Breast epithelium (tissue), 4 donors: ENCODE results near the gene HIGD2A. TPM values are rescaled to one million over a fixed set of nuclear protein-coding genes. Genes with fewer than 3 reads are reported as not detected.

Experiments used
- DNase-seq, 2 donors: peaks; one replicate each; pipeline ENCODE4 v3.0.0-alpha.2; 2019; ENCODE audit warnings: low spot score in 2 of 2
- H3K27ac ChIP-seq, 2 donors: fragments of 200-600 bp; sonication (generic) in 1 of 2; one replicate each; pipeline ENCODE4 v1.5.1; 2016 to 2019; ENCODE audit warnings: mild to moderate bottlenecking in 1 of 2
- H3K27me3 ChIP-seq, 2 donors: fragments of 200-600 bp; sonication (generic) in 1 of 2; one replicate each; pipeline versions ENCODE4 v1.5.1 to v1.6.0; 2017 to 2019; ENCODE audit warnings: control low read depth in 1 of 2, mild to moderate bottlenecking in 1 of 2
- H3K36me3 ChIP-seq: fragments of 200-600 bp; one replicate; pipeline ENCODE4 v1.5.1; 2019
- H3K4me1 ChIP-seq, 2 donors: fragments of 200-600 bp; sonication (generic); one replicate each; pipeline ENCODE4 v1.5.1; 2016 to 2019; ENCODE audit warnings: control low read depth in 1 of 2
- H3K4me3 ChIP-seq, 3 donors: fragments of 200-600 bp; sonication (generic); 1 replicate in 2 of 3; 2 replicates in 1 of 3; pipeline ENCODE4 v1.5.1; 2016 to 2019; ENCODE audit warnings: mild to moderate bottlenecking in 3 of 3, moderate library complexity in 2 of 3
- H3K9me3 ChIP-seq, 2 donors: fragments of 200-600 bp; sonication (generic) in 1 of 2; one replicate each; pipeline ENCODE4 v1.5.1; 2016 to 2019; ENCODE audit warnings: control low read depth in 1 of 2
- POLR2A ChIP-seq: fragments of 450-650 bp; IDR thresholded peaks from one replicate; pipeline ENCODE4 v1.6.1; 2016; ENCODE audit warnings: antibody characterized with exemption, mild to moderate bottlenecking, moderate library complexity
- POLR2AphosphoS5 ChIP-seq, 3 donors: sonication (generic); formaldehyde crosslinking; IDR thresholded peaks; one replicate each; pipeline ENCODE4 v1.6.1; 2017; ENCODE audit warnings: antibody characterized with exemption in 3 of 3
- intact Hi-C: fragments of 100-400 bp; cut with DNase I; formaldehyde crosslinking; loops from one replicate; pipeline ENCODE4 v1.15.1; 2023; ENCODE audit warnings: low total_unique reads
- total RNA-seq, 3 donors: library from RNA; depleted of rRNA; stranded (reverse); fragments of >200 nt; gene quantifications; one replicate each; pipeline ENCODE4 v1.1.0, GENCODE V29; 2016
- TF ChIP-seq, protein P1 (sequence below), 3 donors: fragments of 450-650 bp; IDR thresholded peaks; one replicate each; pipeline ENCODE4 v1.5.1; 2016 to 2017; ENCODE audit warnings: antibody characterized with exemption in 3 of 3, mild to moderate bottlenecking in 3 of 3, moderate library complexity in 3 of 3

Gene HIGD2A
- total RNA-seq, 3 donors from 2014 or later = 68.5 to 134 (median 80.2) TPM

DNA sequence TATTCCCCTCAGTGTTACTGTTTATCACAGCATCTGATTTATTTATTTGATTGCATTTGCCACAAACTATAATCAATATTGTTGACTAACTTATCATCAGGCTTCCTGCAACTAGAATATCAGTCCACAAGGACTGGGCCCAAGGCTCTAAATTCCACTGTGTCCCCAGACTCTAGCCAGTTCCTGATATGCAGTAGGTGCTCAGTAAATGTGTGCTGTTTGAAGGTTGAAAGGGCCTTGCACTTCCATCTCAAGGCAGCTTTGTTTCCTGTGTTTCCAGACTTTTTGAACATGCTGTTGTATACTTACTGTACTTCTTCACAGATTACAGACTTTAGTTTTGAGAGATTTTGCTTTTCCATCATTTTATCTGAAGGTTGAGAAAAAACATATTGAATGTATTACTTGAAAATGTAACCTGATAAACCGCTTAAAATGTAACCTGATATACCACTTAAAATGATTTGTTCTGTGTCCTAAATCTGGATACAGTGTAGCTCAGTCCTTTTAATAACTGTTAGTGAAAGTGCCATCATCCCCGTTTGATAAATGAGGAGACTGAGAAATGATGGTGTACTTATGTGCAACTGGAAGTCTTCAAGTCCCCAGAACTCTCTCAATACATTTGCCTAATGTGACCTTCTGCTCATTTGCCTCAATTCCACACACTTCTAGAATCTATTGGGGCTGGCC, 45.6 kb upstream of the HIGD2A start:
- Histone ChIP-seq H3K27ac (no peak overlapping the region), H3K36me3 (no peaks in the 10 kb centered on the region), H3K27me3 (no peaks in the 10 kb centered on the region), H3K9me3 (no peaks in the 10 kb centered on the region), H3K4me3 (no peak overlapping the region), H3K4me1 (no peaks in the 10 kb centered on the region)
- intact Hi-C loops = no loop called here
- TF ChIP-seq POLR2AphosphoS5 (IDR thresholded peaks at IDR 0.05) (no peak), POLR2A (no peak)
- TF ChIP-seq, protein P1, sequence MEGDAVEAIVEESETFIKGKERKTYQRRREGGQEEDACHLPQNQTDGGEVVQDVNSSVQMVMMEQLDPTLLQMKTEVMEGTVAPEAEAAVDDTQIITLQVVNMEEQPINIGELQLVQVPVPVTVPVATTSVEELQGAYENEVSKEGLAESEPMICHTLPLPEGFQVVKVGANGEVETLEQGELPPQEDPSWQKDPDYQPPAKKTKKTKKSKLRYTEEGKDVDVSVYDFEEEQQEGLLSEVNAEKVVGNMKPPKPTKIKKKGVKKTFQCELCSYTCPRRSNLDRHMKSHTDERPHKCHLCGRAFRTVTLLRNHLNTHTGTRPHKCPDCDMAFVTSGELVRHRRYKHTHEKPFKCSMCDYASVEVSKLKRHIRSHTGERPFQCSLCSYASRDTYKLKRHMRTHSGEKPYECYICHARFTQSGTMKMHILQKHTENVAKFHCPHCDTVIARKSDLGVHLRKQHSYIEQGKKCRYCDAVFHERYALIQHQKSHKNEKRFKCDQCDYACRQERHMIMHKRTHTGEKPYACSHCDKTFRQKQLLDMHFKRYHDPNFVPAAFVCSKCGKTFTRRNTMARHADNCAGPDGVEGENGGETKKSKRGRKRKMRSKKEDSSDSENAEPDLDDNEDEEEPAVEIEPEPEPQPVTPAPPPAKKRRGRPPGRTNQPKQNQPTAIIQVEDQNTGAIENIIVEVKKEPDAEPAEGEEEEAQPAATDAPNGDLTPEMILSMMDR (IDR thresholded peaks at IDR 0.05) = no peak
- no peak for DNase-seq

DNA sequence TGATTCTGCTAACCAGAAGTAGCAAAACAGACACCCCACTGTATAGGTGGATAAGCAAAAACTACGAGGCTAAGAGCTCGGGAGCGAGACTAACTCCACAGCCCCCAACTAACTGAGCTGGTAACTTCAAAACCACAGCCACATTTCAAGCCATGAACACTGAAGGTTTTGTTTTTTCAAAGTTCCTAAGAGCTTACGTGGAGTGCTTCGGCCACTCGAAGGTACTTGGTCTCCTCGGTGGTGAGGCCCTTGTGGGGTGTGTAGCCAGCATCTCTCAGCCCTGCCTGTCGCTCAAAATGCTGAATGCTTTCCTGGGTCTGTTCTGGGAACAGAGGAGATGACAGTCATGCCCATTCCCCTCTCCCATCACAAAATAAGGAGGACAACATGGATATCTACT, 38.1 kb upstream of the HIGD2A start:
- Histone ChIP-seq H3K27ac (no peak overlapping the region), H3K9me3 (no peaks in the 10 kb centered on the region), H3K36me3 (no peaks in the 10 kb centered on the region), H3K27me3 (no peaks in the 10 kb centered on the region), H3K4me1 (no peaks in the 10 kb centered on the region), H3K4me3 (no peak overlapping the region)
- intact Hi-C loops = no loop called here
- TF ChIP-seq POLR2AphosphoS5 (IDR thresholded peaks at IDR 0.05) = no peak
- no peak for TF ChIP-seq POLR2A
- TF ChIP-seq, protein P1 (IDR thresholded peaks at IDR 0.05) = no peak
- DNase-seq = no peak

DNA sequence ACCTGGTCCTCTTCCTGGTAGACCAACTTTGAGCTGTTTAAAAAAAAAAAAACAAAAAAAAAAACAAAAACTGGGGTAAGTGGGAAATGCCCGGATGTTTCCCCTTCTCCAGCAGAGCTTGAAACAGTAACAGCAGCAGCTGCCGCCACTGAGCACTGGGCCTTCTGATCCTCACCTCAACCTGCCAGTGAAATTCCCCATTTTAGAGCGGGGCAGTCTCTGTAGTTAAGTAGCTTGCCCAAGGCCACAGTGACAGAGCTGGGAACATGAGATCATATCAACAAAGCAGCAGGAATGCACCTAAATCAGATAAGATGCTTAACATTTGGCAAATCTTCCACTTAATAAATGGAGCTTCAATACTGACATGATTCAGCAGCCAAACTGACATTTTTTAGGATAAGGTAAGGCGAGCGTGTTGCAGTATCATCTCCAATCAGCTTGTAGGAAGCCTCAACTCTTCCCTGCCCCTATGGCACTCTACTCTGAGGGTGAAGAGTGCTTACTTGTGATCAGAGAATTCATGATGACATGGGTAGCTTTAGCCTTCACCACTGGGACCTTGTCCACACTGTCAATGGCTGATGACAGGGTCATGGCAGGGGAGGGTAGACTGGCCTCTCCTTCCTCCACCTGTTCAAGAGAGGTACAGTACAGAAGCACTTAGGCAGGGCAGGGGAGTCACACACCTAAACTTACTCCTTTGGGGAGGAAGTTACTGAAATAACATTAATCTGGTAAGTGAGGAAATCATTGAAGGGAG, 36.3 kb upstream of the HIGD2A start:
- no peaks in the 10 kb centered on the region for H3K9me3 ChIP-seq
- TF ChIP-seq POLR2A = no peak
- no peak for TF ChIP-seq POLR2AphosphoS5 (IDR thresholded peaks at IDR 0.05)
- TF ChIP-seq, protein P1 (IDR thresholded peaks at IDR 0.05) = no peak
- no peaks in the 10 kb centered on the region for H3K4me1 ChIP-seq
- intact Hi-C loops = no loop called here
- H3K27me3 ChIP-seq = no peaks in the 10 kb centered on the region
- no peak for DNase-seq
- no peaks in the 10 kb centered on the region for H3K36me3 ChIP-seq
- no peak overlapping the region for H3K27ac ChIP-seq
- no peak overlapping the region for H3K4me3 ChIP-seq

DNA sequence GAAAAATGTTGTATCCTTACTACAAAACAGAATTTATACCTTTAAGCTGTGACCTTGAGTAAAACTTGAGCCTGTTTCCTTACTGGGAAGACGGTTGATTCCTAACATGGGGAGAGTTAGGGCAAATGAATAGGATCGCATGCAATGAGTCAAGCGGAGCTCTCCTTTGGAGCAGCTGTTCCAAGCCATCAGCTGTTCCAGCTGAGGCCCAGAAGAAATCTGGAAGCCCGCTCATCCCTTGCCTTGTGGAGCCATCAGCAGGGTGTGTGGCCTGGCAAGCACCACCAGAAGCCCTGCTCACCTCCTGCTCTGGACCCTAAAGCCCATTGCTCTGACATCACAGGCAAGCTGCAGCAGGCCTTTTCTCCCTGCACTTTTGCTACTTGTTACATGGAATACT, 35.0 kb upstream of the HIGD2A start:
- TF ChIP-seq POLR2A (no peak), POLR2AphosphoS5 (IDR thresholded peaks at IDR 0.05) (no peak)
- TF ChIP-seq, protein P1 (IDR thresholded peaks at IDR 0.05) = no peak
- DNase-seq = no peak
- intact Hi-C loops = no loop called here
- H3K36me3 ChIP-seq = no peaks in the 10 kb centered on the region
- no peaks in the 10 kb centered on the region for H3K9me3 ChIP-seq
- no peak overlapping the region for H3K27ac ChIP-seq
- no peaks in the 10 kb centered on the region for H3K27me3 ChIP-seq
- H3K4me3 ChIP-seq = no peak overlapping the region
- H3K4me1 ChIP-seq = no peaks in the 10 kb centered on the region

DNA sequence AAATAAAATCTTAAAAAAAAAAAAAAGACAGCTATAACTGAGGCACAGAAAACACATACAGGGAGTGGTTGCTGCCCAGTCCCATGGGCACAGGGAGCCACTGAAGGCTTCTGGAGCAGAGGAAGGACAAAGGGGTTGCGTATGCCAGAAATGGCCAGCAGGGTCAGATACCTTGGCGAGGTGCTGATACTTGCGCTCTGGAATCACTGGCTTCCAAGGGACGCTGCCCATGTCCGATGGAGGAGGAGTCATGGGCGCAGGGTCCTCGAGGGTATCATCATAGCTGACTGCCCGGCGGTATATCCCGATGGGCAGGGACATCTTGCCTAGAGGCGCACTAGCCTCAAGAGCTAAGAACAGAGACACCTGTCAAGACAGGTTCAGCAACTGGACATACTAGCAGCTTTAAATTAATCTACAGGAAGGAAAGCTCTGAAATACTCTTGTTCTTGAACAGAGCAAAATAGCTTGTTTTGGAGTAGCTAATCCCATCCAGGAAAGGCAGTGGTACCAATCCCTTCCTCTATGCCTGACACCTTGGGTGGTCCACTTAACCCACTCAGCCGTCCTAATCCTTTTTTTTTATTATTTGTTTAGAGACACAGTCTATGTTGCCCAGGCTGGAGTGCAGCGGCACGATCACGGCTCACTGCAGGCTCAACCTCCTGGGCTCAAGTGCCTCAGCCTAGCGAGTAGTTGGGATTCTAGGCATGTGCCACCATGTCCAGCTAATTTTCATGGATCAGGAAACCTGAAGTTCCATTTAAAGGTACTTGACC, 33.0 kb upstream of the HIGD2A start:
- no peak overlapping the region for H3K4me3 ChIP-seq
- H3K27me3 ChIP-seq = no peaks in the 10 kb centered on the region
- no peaks in the 10 kb centered on the region for H3K9me3 ChIP-seq
- TF ChIP-seq, protein P1 (IDR thresholded peaks at IDR 0.05) = no peak
- TF ChIP-seq POLR2A (no peak), POLR2AphosphoS5 (IDR thresholded peaks at IDR 0.05) (no peak)
- no peak for DNase-seq
- intact Hi-C loops = no loop called here
- no peak overlapping the region for H3K27ac ChIP-seq
- H3K36me3 ChIP-seq = no peaks in the 10 kb centered on the region
- H3K4me1 ChIP-seq = no peaks in the 10 kb centered on the region
